Kidney (tissue), 14 donors: ENCODE results near the gene TLX3. TPM values are rescaled to one million over a fixed set of nuclear protein-coding genes. Genes with fewer than 3 reads are reported as not detected.

Experiments
- DNase-seq, 5 donors: peaks; one replicate each; pipeline ENCODE4 v3.0.0-alpha.2; 2013 to 2020
- FAIRE-seq: peaks from 2 replicates; lab custom pipeline; 2012; peaks lifted over from hg19 to GRCh38; lab: Jason Lieb, UNC
- H3K27ac ChIP-seq, 2 donors: one replicate each; pipeline ENCODE4 v1.7.0; 2013; ENCODE audit warnings: low read depth in 2 of 2, low read length in 2 of 2, inconsistent platforms in 1 of 2
- H3K27me3 ChIP-seq: one replicate; pipeline ENCODE4 v1.7.1; 2013; ENCODE audit warnings: low read length, inconsistent platforms; ENCODE audit not compliant: control insufficient read depth, insufficient read depth
- H3K36me3 ChIP-seq, 3 donors: one replicate each; pipeline versions ENCODE4 v1.7.0 to v1.7.1; 2013; ENCODE audit warnings: low read length in 3 of 3, control low read depth in 1 of 3, inconsistent platforms in 1 of 3; ENCODE audit not compliant: insufficient read depth in 3 of 3, control insufficient read depth in 2 of 3
- H3K4me1 ChIP-seq, 3 donors: one replicate each; pipeline versions ENCODE4 v1.7.0 to v1.7.1; 2013; ENCODE audit warnings: low read length in 3 of 3, inconsistent platforms in 1 of 3, low read depth in 1 of 3; ENCODE audit not compliant: control insufficient read depth in 2 of 3, insufficient read depth in 2 of 3
- H3K4me3 ChIP-seq, 3 donors: one replicate each; pipeline versions ENCODE4 v1.7.0 to v1.8.1; 2013; ENCODE audit warnings: low read length in 3 of 3, control low read depth in 1 of 3, inconsistent platforms in 1 of 3
- H3K9ac ChIP-seq, 3 donors: one replicate each; pipeline versions ENCODE4 v1.7.0 to v1.7.1; 2013; ENCODE audit warnings: low read length in 3 of 3, control low read depth in 1 of 3, inconsistent platforms in 1 of 3
- H3K9me3 ChIP-seq, 3 donors: one replicate each; pipeline versions ENCODE4 v1.7.0 to v1.7.1; 2013; ENCODE audit warnings: low read length in 3 of 3, control low read depth in 1 of 3, inconsistent platforms in 1 of 3; ENCODE audit not compliant: control insufficient read depth in 2 of 3, insufficient read depth in 1 of 3
- CTCF ChIP-seq: IDR thresholded peaks from 3 replicates; pipeline ENCODE4 v1.5.1; 2012; ENCODE audit warnings: mild to moderate bottlenecking, moderate library complexity, borderline replicate concordance; ENCODE audit not compliant: insufficient read depth; ENCODE audit errors: extremely low read depth
- intact Hi-C: fragments of 100-400 bp; cut with DNase I; formaldehyde crosslinking; loops from one replicate; pipeline ENCODE4 v1.11.1; 2022
- polyA plus RNA-seq: library from polyadenylated mRNA; stranded (reverse); fragments of 350-450 nt; fragmentation: Illumina TruSeq; extraction: RNeasy Lipid Tissue Mini Kit (QIAGEN cat#74804); gene quantifications from one replicate; pipeline ENCODE4 v1.2.3, GENCODE V29; 2014; ENCODE audit warnings: low read depth, low replicate concordance; ENCODE audit not compliant: insufficient read depth
- total RNA-seq: library from RNA; stranded (reverse); fragmentation: NEBNext Ultra II Directional; extraction: Animal tissue kit (Norgen Biotek cat#: 25700); gene quantifications from one replicate; pipeline ENCODE4 v1.2.1, GENCODE V29; 2021
- donor health status: control.
- donor health status: control.
- donor health status: control.
- donor health status: control.
- donor health status: control.
- donor health status: DM: yes; HTN: yes; CAD: no.
- donor health status: Normal renal cell carcinoma (clear cell type).

The TLX3 gene
- total and polyA plus RNA-seq, 2 donors from 2014 or later = not detected

GRCh38 chr5:171269717-171270116 is 39.3 kb upstream of the TLX3 start:
- Histone ChIP-seq H3K9me3 (no peaks in the 10 kb centered on the region), H3K27ac (no peak overlapping the region), H3K4me1 (no peaks in the 10 kb centered on the region), H3K27me3 (no peaks in the 10 kb centered on the region), H3K9ac (no peak overlapping the region), H3K36me3 (no peaks in the 10 kb centered on the region), H3K4me3 (no peak overlapping the region)
- no peak for TF ChIP-seq CTCF
- intact Hi-C loops = no loop called here
- DNase-seq (peak in 2 of 5 donors; percentile 37 to 47), FAIRE-seq (no peak)

GRCh38 chr5:171270136-171270535 is 38.9 kb upstream of the TLX3 start:
- TF ChIP-seq CTCF = no peak
- Histone ChIP-seq H3K36me3 (no peaks in the 10 kb centered on the region), H3K9ac (no peak overlapping the region), H3K9me3 (no peaks in the 10 kb centered on the region), H3K4me3 (no peak overlapping the region), H3K27ac (no peak overlapping the region), H3K4me1 (no peaks in the 10 kb centered on the region), H3K27me3 (no peaks in the 10 kb centered on the region)
- FAIRE-seq (no peak), DNase-seq (no peak)
- intact Hi-C loops = no loop called here

GRCh38 chr5:171271798-171272197 is 37.2 kb upstream of the TLX3 start:
- FAIRE-seq = no peak
- Histone ChIP-seq H3K27ac (no peak overlapping the region), H3K36me3 (no peaks in the 10 kb centered on the region), H3K27me3 (no peaks in the 10 kb centered on the region), H3K4me1 (no peaks in the 10 kb centered on the region), H3K9ac (no peak overlapping the region), H3K4me3 (no peak overlapping the region), H3K9me3 (no peaks in the 10 kb centered on the region)
- intact Hi-C loops = no loop called here
- DNase-seq = no peak
- no peak for TF ChIP-seq CTCF
